H1 (cell line): ENCODE data around the gene SLC8B1. TPM values are rescaled to one million over a fixed set of nuclear protein-coding genes. Genes with fewer than 3 reads are reported as not detected.

Source experiments
- ATF3 ChIP-seq: IDR thresholded peaks from 2 replicates; pipeline ENCODE4 v1.6.1; 2011; ENCODE audit warnings: low read depth, mild to moderate bottlenecking, low read length; ENCODE audit not compliant: insufficient read depth
- BRCA1 ChIP-seq: IDR thresholded peaks from 2 replicates; pipeline ENCODE4 v1.6.1; 2012; ENCODE audit warnings: low read depth, low read length, improper control_type of control experiment
- CHD1 ChIP-seq: IDR thresholded peaks from 2 replicates; pipeline ENCODE4 v1.6.1; 2012; ENCODE audit warnings: low read depth, low read length, improper control_type of control experiment
- CHD2 ChIP-seq: IDR thresholded peaks from 2 replicates; pipeline ENCODE4 v1.6.1; 2012; ENCODE audit warnings: low read length, improper control_type of control experiment
- CHD7 ChIP-seq: fragments of 300-600 bp; sonication (generic); IDR thresholded peaks from 2 replicates; pipeline ENCODE4 v1.7.1; 2012; ENCODE audit warnings: low read length, moderate library complexity, mild to moderate bottlenecking, inconsistent platforms; ENCODE audit not compliant: insufficient replicate concordance
- CTBP2 ChIP-seq: IDR thresholded peaks from 2 replicates; pipeline ENCODE4 v1.7.0; 2011; ENCODE audit warnings: borderline replicate concordance, mild to moderate bottlenecking, moderate library complexity, mixed read lengths, low read length; ENCODE audit not compliant: insufficient read depth, insufficient read length
- JUN ChIP-seq: IDR thresholded peaks from 2 replicates; pipeline ENCODE4 v1.6.1; 2011; ENCODE audit warnings: low read depth, mild to moderate bottlenecking, improper control_type of control experiment, low read length
- JUND ChIP-seq: IDR thresholded peaks from 2 replicates; pipeline ENCODE4 v1.6.1; 2011; ENCODE audit warnings: mild to moderate bottlenecking, improper control_type of control experiment, low read length
- NANOG ChIP-seq: IDR thresholded peaks from 2 replicates; pipeline ENCODE4 v1.6.1; 2011; ENCODE audit warnings: low read length, low read depth, mild to moderate bottlenecking, inconsistent platforms; ENCODE audit not compliant: insufficient read depth, poor library complexity, severe bottlenecking
- NRF1 ChIP-seq: IDR thresholded peaks from 2 replicates; pipeline ENCODE4 v1.6.1; 2011; ENCODE audit warnings: mild to moderate bottlenecking, low read depth, low read length, improper control_type of control experiment
- SP1 ChIP-seq: IDR thresholded peaks from 2 replicates; pipeline ENCODE4 v1.6.1; 2011; ENCODE audit warnings: low read depth, low read length
- TAF7 ChIP-seq: optimal IDR thresholded peaks from 2 replicates; pipeline ENCODE3; 2011; ENCODE audit warnings: low read depth, mild to moderate bottlenecking, inconsistent platforms, low read length, moderate library complexity, borderline replicate concordance
- polyA plus RNA-seq, 7 experiments: library from polyadenylated mRNA; depleted of rRNA in 3 of 7; stranded (reverse) in 5 of 7; unstranded in 2 of 7; fragments of >200 nt in 5 of 7; fragments of 200-250 nt in 2 of 7; gene quantifications; 1 replicate in 5 of 7; 2 replicates in 1 of 7; 4 replicates in 1 of 7; pipeline versions ENCODE4 v1.2.1 to v1.2.3, GENCODE V29; 2011 to 2013; ENCODE audit warnings: missing spikeins in 2 of 7, mixed read lengths in 2 of 7
- total RNA-seq: library from RNA; stranded (reverse); fragmentation: NEBNext Ultra II Directional; extraction: Animal tissue kit (Norgen Biotek cat#: 25700); gene quantifications from 2 replicates; pipeline ENCODE4 v1.2.1, GENCODE V29; 2021

The SLC8B1 gene
- total and polyA plus RNA-seq, 2 of the 8 experiments (the other 6 are each of a cell fraction or from before 2014, with no cell fraction given) = 11.2 to 19.1 TPM

GRCh38 chr12:113271466-113271852 lies 63.5 kb downstream of the SLC8B1 start (continued):
- TF ChIP-seq CHD7 (no peak), NRF1 (no peak), SP1 (no peak), JUN (no peak), CHD1 (no peak), JUND (no peak), TAF7 (no peak), BRCA1 (no peak), CHD2 (no peak), CTBP2 (no peak), NANOG (no peak), ATF3 (no peak)
